Measurements from ENCODE around the gene RNF169. TPM values are rescaled to one million over a fixed set of nuclear protein-coding genes. Genes with fewer than 3 reads are reported as not detected.

RNF169 gene, protein sequence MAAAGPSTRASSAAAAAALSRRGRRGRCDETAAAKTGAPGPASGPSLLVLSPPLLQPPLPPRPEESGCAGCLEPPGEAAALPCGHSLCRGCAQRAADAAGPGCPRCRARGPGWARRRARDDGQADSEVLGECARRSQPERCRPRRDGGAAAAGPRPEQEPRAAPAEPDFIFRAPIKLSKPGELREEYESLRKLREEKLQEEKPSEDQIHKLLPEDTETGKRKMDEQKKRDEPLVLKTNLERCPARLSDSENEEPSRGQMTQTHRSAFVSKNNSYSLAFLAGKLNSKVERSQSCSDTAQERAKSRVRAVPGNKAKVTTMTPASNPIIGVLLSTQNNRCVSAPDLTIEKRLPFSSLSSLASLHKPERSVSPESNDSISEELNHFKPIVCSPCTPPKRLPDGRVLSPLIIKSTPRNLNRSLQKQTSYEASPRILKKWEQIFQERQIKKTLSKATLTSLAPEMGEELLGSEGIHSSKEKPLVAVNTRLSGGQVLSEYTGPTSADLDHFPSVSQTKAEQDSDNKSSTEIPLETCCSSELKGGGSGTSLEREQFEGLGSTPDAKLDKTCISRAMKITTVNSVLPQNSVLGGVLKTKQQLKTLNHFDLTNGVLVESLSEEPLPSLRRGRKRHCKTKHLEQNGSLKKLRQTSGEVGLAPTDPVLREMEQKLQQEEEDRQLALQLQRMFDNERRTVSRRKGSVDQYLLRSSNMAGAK
- total RNA-seq (2022) (15.0 and 18.0 TPM in 2 replicates), Bru-seq, nascent RNA (percentile 85 among the genes with signal in this experiment), BruChase-seq, experiment 1, labeled RNA remaining after a 6-hour chase (percentile 75 among the genes with signal in this experiment), BruChase-seq, experiment 2, labeled RNA remaining after a 2-hour chase (percentile 79 among the genes with signal in this experiment)
- long read RNA-seq, full-length matches to known transcripts, result 4 of 19 reads
- long read RNA-seq, partial matches to known transcripts, result 7 of 19 reads
- long read RNA-seq, other reads (novel, unspliced or antisense), result 8 of 19 reads

DNA sequence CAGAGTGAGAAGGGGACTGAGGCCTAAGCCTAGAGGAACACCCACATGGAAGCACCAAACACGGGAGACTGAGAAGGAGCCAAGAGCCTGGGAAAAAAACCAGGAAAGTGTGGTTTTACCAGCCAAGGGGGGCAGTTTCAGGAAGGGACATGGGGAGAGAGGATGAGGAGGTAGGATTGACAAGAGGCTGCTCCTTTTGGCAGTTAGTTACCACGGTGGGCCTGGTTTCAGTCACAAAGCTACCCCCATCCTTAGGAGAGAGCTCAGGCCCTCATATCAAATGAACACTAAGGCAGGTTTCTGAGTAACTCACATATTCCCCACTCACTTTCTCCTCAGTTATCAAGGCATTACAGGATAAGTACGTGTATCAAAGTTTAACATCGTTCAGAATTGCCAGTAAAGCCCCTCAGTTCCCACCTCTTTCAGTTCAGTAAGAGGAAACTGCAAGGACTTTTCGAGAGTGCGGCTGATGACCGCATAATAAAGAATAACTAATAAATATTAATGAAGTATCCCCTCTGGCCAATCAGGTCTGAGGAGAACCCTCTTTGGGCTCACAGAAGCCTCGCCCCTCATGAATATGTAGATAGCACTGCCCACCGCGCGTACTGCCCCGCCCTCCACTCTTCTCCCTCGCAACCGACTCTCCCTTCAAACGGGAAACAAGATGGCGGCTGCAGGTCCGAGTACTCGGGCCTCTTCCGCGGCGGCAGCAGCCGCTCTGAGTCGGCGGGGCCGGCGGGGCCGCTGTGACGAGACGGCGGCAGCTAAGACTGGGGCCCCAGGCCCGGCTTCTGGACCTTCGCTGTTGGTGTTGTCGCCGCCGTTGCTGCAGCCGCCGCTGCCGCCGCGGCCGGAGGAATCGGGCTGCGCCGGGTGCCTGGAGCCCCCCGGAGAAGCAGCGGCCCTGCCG, at the start of gene RNF169:
RNF169 (plus strand) TSS at position 639 of the 916 bp plus-strand sequence; CDS start at position 671, 32 bp downstream.
- Mint-ChIP-seq H3K4me1 (ENCODE audit: insufficient read depth, unreplicated experiment) (peaks cover 23% of the 10 kb centered on the region), H3K36me3 (ENCODE audit: insufficient read depth, unreplicated experiment) (no peaks in the 10 kb centered on the region), H3K27ac (ENCODE audit: low read depth, unreplicated experiment) (peak within 1 kb of the TSS; percentile 85), H3K4me3 (ENCODE audit: unreplicated experiment) (peak within 1 kb of the TSS; percentile 91), H3K27me3 (ENCODE audit: insufficient read depth, unreplicated experiment) (no peaks in the 10 kb centered on the region), H3K9me3 (ENCODE audit: unreplicated experiment) (no peaks in the 10 kb centered on the region)
- DNase-seq (ENCODE audit: unreplicated experiment), result peak; percentile 96
- intact Hi-C loops (cut with micrococcal nuclease), result no loop called here
- ChIA-PET POLR2A (interaction anchor here (0.5 to 2.4 kb wide), 9 partner anchors 11 to 1246 kb away, joined by 3 to 13 read pairs (median 4); no protein-coding TSS in a partner anchor), CTCF (interaction anchor here (1.2 to 1.4 kb wide), 2 partner anchors 9 to 21 kb away, joined by 3 to 4 read pairs; no protein-coding TSS in a partner anchor)
- BruUV-seq (replicated peaks), result TSS peak; percentile 29
- TF ChIP-seq, protein P1, sequence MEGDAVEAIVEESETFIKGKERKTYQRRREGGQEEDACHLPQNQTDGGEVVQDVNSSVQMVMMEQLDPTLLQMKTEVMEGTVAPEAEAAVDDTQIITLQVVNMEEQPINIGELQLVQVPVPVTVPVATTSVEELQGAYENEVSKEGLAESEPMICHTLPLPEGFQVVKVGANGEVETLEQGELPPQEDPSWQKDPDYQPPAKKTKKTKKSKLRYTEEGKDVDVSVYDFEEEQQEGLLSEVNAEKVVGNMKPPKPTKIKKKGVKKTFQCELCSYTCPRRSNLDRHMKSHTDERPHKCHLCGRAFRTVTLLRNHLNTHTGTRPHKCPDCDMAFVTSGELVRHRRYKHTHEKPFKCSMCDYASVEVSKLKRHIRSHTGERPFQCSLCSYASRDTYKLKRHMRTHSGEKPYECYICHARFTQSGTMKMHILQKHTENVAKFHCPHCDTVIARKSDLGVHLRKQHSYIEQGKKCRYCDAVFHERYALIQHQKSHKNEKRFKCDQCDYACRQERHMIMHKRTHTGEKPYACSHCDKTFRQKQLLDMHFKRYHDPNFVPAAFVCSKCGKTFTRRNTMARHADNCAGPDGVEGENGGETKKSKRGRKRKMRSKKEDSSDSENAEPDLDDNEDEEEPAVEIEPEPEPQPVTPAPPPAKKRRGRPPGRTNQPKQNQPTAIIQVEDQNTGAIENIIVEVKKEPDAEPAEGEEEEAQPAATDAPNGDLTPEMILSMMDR (IDR thresholded peaks at IDR 0.05; ENCODE audit: unreplicated experiment), result no peak

DNA sequence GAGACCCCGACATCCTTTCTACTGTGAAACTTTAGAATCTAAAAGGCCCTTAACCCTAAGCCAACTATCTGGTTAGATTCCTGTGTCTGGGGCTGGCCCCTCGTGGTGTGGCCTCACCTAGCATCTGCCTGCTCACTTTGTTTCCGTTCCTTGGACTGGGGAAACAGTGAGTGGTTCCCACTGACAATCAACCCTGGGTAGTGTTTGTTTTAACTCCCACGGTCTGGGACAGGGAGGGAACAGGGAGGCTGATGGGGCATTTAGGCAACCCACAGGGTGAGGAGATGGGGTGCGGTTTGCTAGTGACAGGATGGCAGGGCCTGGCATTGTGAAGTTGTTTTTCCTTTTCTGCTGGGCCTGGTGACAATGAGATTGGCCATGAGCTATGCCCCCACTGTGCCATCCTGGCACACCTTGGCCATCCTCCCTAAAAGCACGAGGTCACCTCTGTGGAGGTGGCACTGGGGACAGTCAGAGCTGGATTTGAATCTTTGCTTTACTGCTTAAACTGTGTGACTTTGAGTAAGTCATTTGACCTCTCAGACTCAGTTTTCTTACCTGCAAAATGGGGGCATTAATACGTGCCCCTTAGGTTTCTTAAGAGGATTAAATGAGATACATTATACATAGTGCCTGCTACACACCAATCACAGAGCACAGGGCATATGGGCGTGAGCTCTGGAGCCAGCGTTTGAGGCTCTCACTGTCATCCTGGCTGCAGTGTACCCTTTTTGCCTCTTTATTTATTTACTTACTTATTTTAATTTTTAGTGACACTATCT, 48.8 kb upstream of the RNF169 start:
- CTCF ChIA-PET, result interaction anchor here (0.9 to 4.2 kb wide), 3 partner anchors 26 to 66 kb away, joined by 3 to 69 read pairs (median 20); no protein-coding TSS in a partner anchor
- intact Hi-C loops (cut with micrococcal nuclease), result no loop called here
- no TSS peak for BruUV-seq (replicated peaks)

DNA sequence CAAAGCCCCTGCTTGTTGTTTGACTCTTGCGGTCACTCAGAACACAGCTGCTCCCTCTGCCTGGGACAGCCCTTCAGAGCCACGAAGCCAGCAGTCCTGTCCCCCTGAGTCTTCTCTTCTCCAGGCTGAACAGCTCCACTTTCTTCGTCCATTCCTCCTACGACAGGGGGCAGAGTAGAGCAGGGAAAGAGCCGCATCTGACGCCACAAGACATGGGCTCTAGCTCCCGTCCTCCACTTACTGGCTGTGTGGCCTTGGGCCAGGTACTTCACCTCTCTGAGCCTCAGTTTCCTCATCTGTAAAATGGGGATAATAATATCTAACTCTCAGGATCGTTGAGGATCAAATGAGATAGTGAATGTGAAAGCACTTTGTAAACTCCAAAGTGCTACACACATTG, 47.3 kb upstream of the RNF169 start:
- BruUV-seq (replicated peaks), result no TSS peak
- H3K4me3 Mint-ChIP-seq (ENCODE audit: unreplicated experiment), result no peak overlapping the region
- no peaks in the 10 kb centered on the region for H3K9me3 Mint-ChIP-seq (ENCODE audit: unreplicated experiment)
- peaks cover 14% of the 10 kb centered on the region for H3K4me1 Mint-ChIP-seq (ENCODE audit: insufficient read depth, unreplicated experiment)
- intact Hi-C loops (cut with micrococcal nuclease), result no loop called here
- no peaks in the 10 kb centered on the region for H3K27me3 Mint-ChIP-seq (ENCODE audit: insufficient read depth, unreplicated experiment)
- ChIA-PET CTCF (interaction anchor here (0.6 to 4.2 kb wide), 15 partner anchors 8 to 547 kb away, joined by 3 to 69 read pairs (median 4); no protein-coding TSS in a partner anchor), POLR2A (interaction anchor here (1.4 kb wide), 1 partner anchor 66 kb away, joined by 4 read pairs; no protein-coding TSS in a partner anchor)
- peak; percentile 19 for DNase-seq (ENCODE audit: unreplicated experiment)
- H3K36me3 Mint-ChIP-seq (ENCODE audit: insufficient read depth, unreplicated experiment), result no peaks in the 10 kb centered on the region
- TF ChIP-seq, protein P1 (IDR thresholded peaks at IDR 0.05; ENCODE audit: unreplicated experiment), result no peak
- H3K27ac Mint-ChIP-seq (ENCODE audit: low read depth, unreplicated experiment), result no peak overlapping the region

More for the DNA sequence above, 48.8 kb upstream of the RNF169 start:
- H3K4me1 Mint-ChIP-seq (ENCODE audit: insufficient read depth, unreplicated experiment), result peaks cover 16% of the 10 kb centered on the region
- H3K27me3 Mint-ChIP-seq (ENCODE audit: insufficient read depth, unreplicated experiment), result no peaks in the 10 kb centered on the region
- POLR2A ChIA-PET, result no interaction called here
- no peaks in the 10 kb centered on the region for H3K36me3 Mint-ChIP-seq (ENCODE audit: insufficient read depth, unreplicated experiment)
- H3K4me3 Mint-ChIP-seq (ENCODE audit: unreplicated experiment), result no peak overlapping the region
- H3K9me3 Mint-ChIP-seq (ENCODE audit: unreplicated experiment), result no peaks in the 10 kb centered on the region
- H3K27ac Mint-ChIP-seq (ENCODE audit: low read depth, unreplicated experiment), result no peak overlapping the region
- DNase-seq (ENCODE audit: unreplicated experiment), result peak; percentile 25
- TF ChIP-seq, protein P1 (IDR thresholded peaks at IDR 0.05; ENCODE audit: unreplicated experiment), result no peak
